Adrenal gland (tissue), 5 donors: ENCODE measurements around the gene ZNF236.

ENCODE experiments used
- CTCF ChIP-seq, 6 experiments: fragments of 450-650 bp in 4 of 6; fragments of 200-600 bp in 2 of 6; sonication (generic) in 1 of 6; IDR thresholded peaks; 1 replicate in 5 of 6; 2 replicates in 1 of 6; pipeline versions ENCODE4 v1.5.1 to v1.8.0; 2016 to 2021; ENCODE audit warnings: antibody characterized with exemption in 6 of 6, mild to moderate bottlenecking in 2 of 6, moderate library complexity in 1 of 6
- POLR2A ChIP-seq, 2 donors: fragments of 450-650 bp; IDR thresholded peaks; one replicate each; pipeline ENCODE4 v1.6.1; 2017; ENCODE audit warnings: antibody characterized with exemption in 2 of 2, mild to moderate bottlenecking in 2 of 2, moderate library complexity in 1 of 2
- donor health status: DM: no; HTN: no; CAD: no.

DNA sequence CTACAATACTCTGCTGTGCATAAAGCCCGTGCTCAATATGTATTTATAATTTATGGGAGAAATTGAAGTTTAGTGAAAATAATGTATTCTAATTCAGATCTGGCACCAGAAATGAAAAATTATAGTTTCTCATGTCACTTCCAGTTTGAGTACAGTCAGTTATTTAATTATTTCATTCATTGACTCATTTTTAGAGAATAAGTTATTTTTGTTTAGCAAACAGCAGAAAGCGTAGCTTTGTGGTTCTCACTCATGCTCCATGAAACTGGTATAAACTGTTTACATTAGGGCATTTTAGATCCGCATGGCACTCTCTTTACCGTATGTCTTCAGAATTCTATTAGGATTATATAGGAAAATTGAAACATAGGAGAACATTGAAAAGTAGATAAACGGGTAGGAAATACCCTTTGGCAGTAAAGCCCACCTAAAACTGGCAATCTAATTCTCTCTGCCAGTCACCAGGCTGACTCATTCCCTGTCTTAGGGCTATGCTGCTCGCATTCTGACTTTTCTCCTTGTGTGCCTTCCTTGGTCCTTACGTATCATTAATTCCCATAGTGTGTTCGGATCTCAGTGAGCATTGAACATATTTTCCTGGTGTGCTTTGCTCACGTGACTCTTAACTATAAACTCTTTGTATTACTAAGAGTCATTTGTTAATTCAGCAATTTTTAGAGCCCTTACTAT, 106.0 kb downstream of the ZNF236 start:
- TF ChIP-seq CTCF (IDR thresholded peaks at IDR 0.05) (no peak), POLR2A (IDR thresholded peaks at IDR 0.05) (no peak)
